PC-9 (cell line): Measurements from ENCODE around the gene CRTC3. TPM values are rescaled to one million over a fixed set of nuclear protein-coding genes. Genes with fewer than 3 reads are reported as not detected.
"Not testable (repeated sequence)": the region's sequence is repeated elsewhere in the genome, so short reads cannot be mapped to it uniquely, and the experiment has no call there.

Experiments used
- BruUV-seq: library from RNA; stranded (reverse); fragments of 400-500 nt; replicated peaks from 2 replicates; lab custom pipeline; 2021; lab: Mats Ljungman, UMichigan
- CTCF ChIA-PET: fragments of 300-600 bp; sonication (Branson Sonifier 250); formaldehyde crosslinking; loops from one replicate; lab custom pipeline; 2022; ENCODE audit warnings: antibody characterized with exemption; lab: Charles Lee
- POLR2A ChIA-PET: fragments of 300-600 bp; sonication (Branson Sonifier 250); formaldehyde crosslinking; loops from one replicate; lab custom pipeline; 2022; ENCODE audit warnings: antibody characterized with exemption; ENCODE audit not compliant: unreplicated experiment; lab: Charles Lee
- DNase-seq, 2 experiments: peaks; one replicate each; pipeline versions ENCODE4 v3.0.0 to v3.0.0-alpha.2; 2015 to 2022; ENCODE audit warnings: mixed read lengths in 1 of 2
- H2AFZ ChIP-seq: fragments of 200-600 bp; sonication (generic); 2 replicates; pipeline ENCODE4 v1.8.1; 2017; ENCODE audit warnings: antibody characterized with exemption
- H3F3A ChIP-seq: fragments of 200-600 bp; sonication (generic); 2 replicates; pipeline ENCODE4 v1.8.1; 2017; ENCODE audit warnings: antibody characterized with exemption, mild to moderate bottlenecking, low read depth; ENCODE audit not compliant: insufficient read depth
- H3K27ac ChIP-seq: fragments of 200-600 bp; sonication (generic); 2 replicates; pipeline ENCODE4 v1.6.1; 2016; ENCODE audit warnings: mixed run types
- H3K27me3 ChIP-seq: fragments of 200-600 bp; sonication (generic); 2 replicates; pipeline ENCODE4 v1.6.1; 2016; ENCODE audit warnings: low read depth, mixed run types; ENCODE audit not compliant: insufficient read depth
- H3K36me3 ChIP-seq: fragments of 200-600 bp; sonication (generic); 2 replicates; pipeline ENCODE4 v1.6.1; 2016; ENCODE audit warnings: low read depth, mixed run types
- H3K4me1 ChIP-seq: fragments of 200-600 bp; sonication (generic); replicated peaks from 2 replicates; pipeline ENCODE4 v1.6.1; 2016; ENCODE audit warnings: mixed run types; ENCODE audit not compliant: insufficient read depth
- H3K4me2 ChIP-seq: fragments of 200-600 bp; sonication (generic); 2 replicates; pipeline ENCODE4 v1.6.1; 2017; ENCODE audit warnings: mixed run types
- H3K4me3 ChIP-seq: fragments of 200-600 bp; sonication (generic); 2 replicates; pipeline ENCODE4 v1.6.1; 2016; ENCODE audit warnings: mixed run types
- H3K79me2 ChIP-seq: fragments of 200-600 bp; sonication (generic); 2 replicates; pipeline ENCODE4 v1.6.1; 2017; ENCODE audit warnings: low read depth, mixed run types
- H3K9me2 ChIP-seq: fragments of 200-600 bp; sonication (generic); 2 replicates; pipeline ENCODE4 v1.8.1; 2017; ENCODE audit warnings: mild to moderate bottlenecking; ENCODE audit not compliant: insufficient read depth
- H3K9me3 ChIP-seq: fragments of 200-600 bp; sonication (generic); 2 replicates; pipeline ENCODE4 v1.8.1; 2016; ENCODE audit warnings: low read depth; ENCODE audit not compliant: insufficient read depth
- H4K20me1 ChIP-seq: fragments of 200-600 bp; sonication (generic); 2 replicates; pipeline ENCODE4 v1.8.1; 2017; ENCODE audit not compliant: insufficient read depth
- EZH2 ChIP-seq: fragments of 200-600 bp; sonication (generic); IDR thresholded peaks from 2 replicates; pipeline ENCODE4 v1.8.0; 2017; ENCODE audit warnings: antibody characterized with exemption, low read depth
- intact Hi-C: fragments of 100-400 bp; cut with micrococcal nuclease; formaldehyde crosslinking; loops from one replicate; pipeline ENCODE4 v1.10.0; 2022; ENCODE audit not compliant: unreplicated experiment
- total RNA-seq: library from RNA; stranded (reverse); gene quantifications from 2 replicates; pipeline ENCODE4 v1.2.3, GENCODE V29; 2021
- TF ChIP-seq, protein P1 (sequence below): fragments of 200-600 bp; sonication (generic); conservative IDR thresholded peaks from 2 replicates; pipeline ENCODE4 v1.6.1; 2017; ENCODE audit warnings: mixed run types, antibody characterized with exemption, mild to moderate bottlenecking, moderate library complexity

Gene CRTC3
- total RNA-seq, 1 experiment from 2014 or later: 18.6 TPM

GRCh38 chr15:90625037-90625436 is 95.3 kb downstream of the CRTC3 start:
- Histone ChIP-seq H3K36me3 (no peaks in the 10 kb centered on the region), H2AFZ (no peak overlapping the region), H3K4me1 (no peaks in the 10 kb centered on the region), H4K20me1 (no peaks in the 10 kb centered on the region), H3K79me2 (no peaks in the 10 kb centered on the region), H3F3A (no peaks in the 10 kb centered on the region), H3K4me2 (no peak overlapping the region), H3K9me3 (no peaks in the 10 kb centered on the region), H3K27ac (no peak overlapping the region), H3K4me3 (no peak overlapping the region), H3K27me3 (no peaks in the 10 kb centered on the region), H3K9me2 (no peaks in the 10 kb centered on the region)
- BruUV-seq: no TSS peak
- TF ChIP-seq EZH2: no peak
- TF ChIP-seq, protein P1, sequence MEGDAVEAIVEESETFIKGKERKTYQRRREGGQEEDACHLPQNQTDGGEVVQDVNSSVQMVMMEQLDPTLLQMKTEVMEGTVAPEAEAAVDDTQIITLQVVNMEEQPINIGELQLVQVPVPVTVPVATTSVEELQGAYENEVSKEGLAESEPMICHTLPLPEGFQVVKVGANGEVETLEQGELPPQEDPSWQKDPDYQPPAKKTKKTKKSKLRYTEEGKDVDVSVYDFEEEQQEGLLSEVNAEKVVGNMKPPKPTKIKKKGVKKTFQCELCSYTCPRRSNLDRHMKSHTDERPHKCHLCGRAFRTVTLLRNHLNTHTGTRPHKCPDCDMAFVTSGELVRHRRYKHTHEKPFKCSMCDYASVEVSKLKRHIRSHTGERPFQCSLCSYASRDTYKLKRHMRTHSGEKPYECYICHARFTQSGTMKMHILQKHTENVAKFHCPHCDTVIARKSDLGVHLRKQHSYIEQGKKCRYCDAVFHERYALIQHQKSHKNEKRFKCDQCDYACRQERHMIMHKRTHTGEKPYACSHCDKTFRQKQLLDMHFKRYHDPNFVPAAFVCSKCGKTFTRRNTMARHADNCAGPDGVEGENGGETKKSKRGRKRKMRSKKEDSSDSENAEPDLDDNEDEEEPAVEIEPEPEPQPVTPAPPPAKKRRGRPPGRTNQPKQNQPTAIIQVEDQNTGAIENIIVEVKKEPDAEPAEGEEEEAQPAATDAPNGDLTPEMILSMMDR: no peak
- DNase-seq: no peak
- ChIA-PET CTCF (no interaction called here), POLR2A (no interaction called here)
- intact Hi-C loops: no loop called here

- H3K79me2 ChIP-seq: no peaks in the 10 kb centered on the region
- no peaks in the 10 kb centered on the region for H3K27me3 ChIP-seq
- H3K4me3 ChIP-seq: no peak overlapping the region
- no peaks in the 10 kb centered on the region for H4K20me1 ChIP-seq
- no peaks in the 10 kb centered on the region for H3K9me2 ChIP-seq
- no peak overlapping the region for H3K27ac ChIP-seq
- 0 out of 2 replicates have a peak, but pooled peaks cover 7% of the 10 kb centered on the region for H3K36me3 ChIP-seq
- intact Hi-C loops: no loop called here
- no peaks in the 10 kb centered on the region for H3K9me3 ChIP-seq
- H2AFZ ChIP-seq: no peak overlapping the region
- no peaks in the 10 kb centered on the region for H3K4me1 ChIP-seq
- CTCF ChIA-PET: no interaction called here
- DNase-seq: no peak
- no TSS peak for BruUV-seq
- no peak for TF ChIP-seq EZH2
- TF ChIP-seq, protein P1: no peak
- no peak overlapping the region for H3K4me2 ChIP-seq
- no peaks in the 10 kb centered on the region for H3F3A ChIP-seq
- POLR2A ChIA-PET: no interaction called here
Observed at GRCh38 chr15:90629217-90629616, 99.5 kb downstream of the CRTC3 start.

DNA sequence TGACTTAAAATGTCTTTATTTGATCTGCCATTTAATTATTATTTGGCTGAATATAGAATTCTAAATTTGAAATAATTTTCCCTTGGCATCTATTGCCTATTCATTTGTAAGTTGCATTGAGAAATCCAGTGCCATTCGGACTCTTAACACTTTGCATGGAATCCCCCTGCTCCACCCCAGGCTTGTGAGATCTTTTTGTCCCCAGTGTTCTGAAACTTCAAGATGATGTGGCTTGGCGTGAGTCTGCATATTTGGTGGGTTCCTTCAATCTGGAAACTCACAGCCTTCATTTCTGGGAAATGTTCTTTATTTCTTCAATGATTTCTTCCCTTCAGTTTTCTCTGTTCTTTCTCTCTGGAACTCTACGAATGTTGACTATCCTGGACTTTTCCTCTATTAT is 103.6 kb downstream of the CRTC3 start:
- Histone ChIP-seq H3K27me3 (no peaks in the 10 kb centered on the region), H3K4me1 (no peaks in the 10 kb centered on the region), H3K9me3 (no peaks in the 10 kb centered on the region), H4K20me1 (no peaks in the 10 kb centered on the region), H3K79me2 (no peaks in the 10 kb centered on the region), H2AFZ (no peak overlapping the region), H3K4me2 (no peak overlapping the region), H3F3A (no peaks in the 10 kb centered on the region), H3K9me2 (no peaks in the 10 kb centered on the region), H3K4me3 (no peak overlapping the region), H3K36me3 (0 out of 2 replicates have a peak, but pooled peaks cover 7% of the 10 kb centered on the region), H3K27ac (no peak overlapping the region)
- ChIA-PET POLR2A (no interaction called here), CTCF (no interaction called here)
- intact Hi-C loops: no loop called here
- no peak for DNase-seq
- TF ChIP-seq, protein P1: no peak
- no peak for TF ChIP-seq EZH2
- BruUV-seq: no TSS peak

GRCh38 chr15:90636993-90637392 is 107.3 kb downstream of the CRTC3 start:
- H3K4me3 ChIP-seq, DNase-seq, H4K20me1 ChIP-seq, intact Hi-C loops, H3K27ac ChIP-seq, CTCF ChIA-PET, H3K79me2 ChIP-seq, H2AFZ ChIP-seq, H3K9me3 ChIP-seq, H3K4me2 ChIP-seq, POLR2A ChIA-PET, H3K36me3 ChIP-seq, H3K9me2 ChIP-seq, H3K4me1 ChIP-seq, H3F3A ChIP-seq, H3K27me3 ChIP-seq, BruUV-seq: not testable (repeated sequence)
